Endodermal cell (in vitro differentiated cells): ENCODE results near the gene KMT2B. TPM values are rescaled to one million over a fixed set of nuclear protein-coding genes. Genes with fewer than 3 reads are reported as not detected.

Experiments used
- DNase-seq: peaks from one replicate; pipeline ENCODE4 v3.0.0-alpha.2; 2017
- H3K27ac ChIP-seq: 2 replicates; pipeline ENCODE4 v1.5.1; 2013; ENCODE audit warnings: mild to moderate bottlenecking, low read depth, low read length, moderate library complexity
- H3K27me3 ChIP-seq: 2 replicates; pipeline ENCODE4 v1.6.1; 2013; ENCODE audit warnings: mild to moderate bottlenecking, low read length, moderate library complexity; ENCODE audit not compliant: insufficient read depth, control insufficient read depth, poor library complexity, severe bottlenecking
- H3K36me3 ChIP-seq: 2 replicates; pipeline ENCODE4 v1.7.0; 2013; ENCODE audit warnings: mild to moderate bottlenecking, low read length, moderate library complexity; ENCODE audit not compliant: control insufficient read depth, insufficient read depth
- H3K4me1 ChIP-seq: one replicate; pipeline ENCODE4 v1.7.0; 2013; ENCODE audit warnings: low read length; ENCODE audit not compliant: control insufficient read depth, insufficient read depth
- H3K4me3 ChIP-seq: 2 replicates; pipeline ENCODE4 v1.5.1; 2013; ENCODE audit warnings: mild to moderate bottlenecking, low read length, moderate library complexity
- H3K9ac ChIP-seq: 2 replicates; pipeline ENCODE4 v1.6.1; 2013; ENCODE audit warnings: mild to moderate bottlenecking, low read length, moderate library complexity; ENCODE audit not compliant: poor library complexity, severe bottlenecking; ENCODE audit errors: extremely low read depth
- H3K9me3 ChIP-seq: 2 replicates; pipeline ENCODE4 v1.6.1; 2013; ENCODE audit warnings: mild to moderate bottlenecking, low read length, moderate library complexity; ENCODE audit not compliant: control insufficient read depth
- H3K27ac Mint-ChIP-seq: 2 replicates; pipeline ENCODE4 v1.8.0; 2020; ENCODE audit warnings: mixed read lengths
- H3K27me3 Mint-ChIP-seq: 2 replicates; pipeline ENCODE4 v1.8.0; 2021; ENCODE audit warnings: mild to moderate bottlenecking, mixed read lengths; ENCODE audit not compliant: insufficient read depth
- H3K36me3 Mint-ChIP-seq: 2 replicates; pipeline ENCODE4 v1.8.0; 2020; ENCODE audit warnings: low read depth, mixed read lengths
- H3K4me1 Mint-ChIP-seq: 2 replicates; pipeline ENCODE4 v1.8.0; 2020; ENCODE audit warnings: mixed read lengths
- H3K4me3 Mint-ChIP-seq: 2 replicates; pipeline ENCODE4 v1.8.0; 2020; ENCODE audit warnings: mild to moderate bottlenecking, moderate library complexity, mixed read lengths
- H3K9me3 Mint-ChIP-seq: 2 replicates; pipeline ENCODE4 v1.8.0; 2020; ENCODE audit warnings: mild to moderate bottlenecking, mixed read lengths
- WGBS, 2 experiments: methylation state at CpG; one replicate each; pipeline versions ENCODE4 v1.1.5 to v1.1.7; 2013; ENCODE audit warnings: missing lambda C conversion rate in 2 of 2, mixed read lengths in 1 of 2; ENCODE audit not compliant: insufficient coverage in 1 of 2, insufficient read length in 1 of 2; 5-methylcytosine and 5-hydroxymethylcytosine counted together
- total RNA-seq, 2 donors: library from RNA; stranded (reverse); fragmentation: NEBNext Ultra II Directional in 1 of 2; extraction: Animal tissue kit (Norgen Biotek cat#: 25700) in 1 of 2; gene quantifications; 2 replicates in 1 of 2; 3 replicates in 1 of 2; pipeline ENCODE4 v1.2.1, GENCODE V29; 2021
- TF ChIP-seq, protein P1 (sequence below): fragments of 200-600 bp; sonication (generic); conservative IDR thresholded peaks from 2 replicates; pipeline ENCODE4 v1.5.0; 2021; ENCODE audit warnings: antibody characterized with exemption, mild to moderate bottlenecking

Gene KMT2B
- total RNA-seq, 2 donors from 2014 or later: 48.1 to 54.0 TPM

DNA sequence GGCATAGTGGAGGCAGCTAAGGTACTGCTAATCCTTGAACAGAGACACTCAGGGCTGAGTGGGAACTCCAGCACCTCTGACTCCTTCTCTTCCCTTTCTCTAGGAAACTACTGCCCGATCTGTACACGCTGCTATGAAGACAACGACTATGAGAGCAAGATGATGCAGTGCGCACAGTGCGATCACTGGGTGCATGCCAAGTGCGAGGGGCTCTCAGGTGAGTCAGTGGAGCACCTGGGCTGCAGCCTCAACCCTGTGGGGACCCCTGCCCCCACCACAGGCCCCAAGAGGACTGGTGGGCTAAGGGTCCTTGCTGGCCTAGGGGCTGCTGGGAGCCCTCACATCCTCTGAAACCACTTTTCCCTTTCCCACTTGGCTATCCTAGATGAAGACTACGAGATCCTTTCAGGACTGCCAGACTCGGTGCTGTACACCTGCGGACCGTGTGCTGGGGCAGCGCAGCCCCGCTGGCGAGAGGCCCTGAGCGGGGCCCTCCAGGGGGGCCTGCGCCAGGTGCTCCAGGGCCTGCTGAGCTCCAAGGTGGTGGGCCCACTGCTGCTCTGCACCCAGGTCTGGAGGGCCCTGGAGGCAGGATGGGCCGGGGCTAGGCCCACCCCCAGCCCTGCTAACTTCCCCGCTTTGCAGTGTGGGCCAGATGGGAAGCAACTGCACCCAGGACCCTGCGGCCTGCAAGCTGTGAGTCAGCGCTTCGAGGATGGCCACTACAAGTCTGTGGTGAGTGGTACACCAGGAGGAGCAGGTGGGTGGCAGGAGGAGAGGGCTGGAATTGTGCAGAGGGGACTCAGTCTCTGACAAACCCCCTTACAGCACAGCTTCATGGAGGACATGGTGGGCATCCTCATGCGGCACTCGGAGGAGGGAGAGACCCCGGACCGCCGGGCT, 9.5 kb downstream of the KMT2B start:
- Histone ChIP-seq H3K9ac (no peak overlapping the region), H3K36me3 (peaks cover 80% of the 10 kb centered on the region), H3K4me3 (no peak overlapping the region), H3K27me3 (no peaks in the 10 kb centered on the region), H3K9me3 (no peaks in the 10 kb centered on the region), H3K27ac (no peak overlapping the region), H3K4me1 (no peaks in the 10 kb centered on the region)
- DNase-seq: no peak
- H3K9me3 Mint-ChIP-seq: no peaks in the 10 kb centered on the region
- H3K27me3 Mint-ChIP-seq: no peaks in the 10 kb centered on the region
- H3K4me1 Mint-ChIP-seq: no peaks in the 10 kb centered on the region
- peaks cover 84% of the 10 kb centered on the region for H3K36me3 Mint-ChIP-seq
- H3K4me3 Mint-ChIP-seq: no peak overlapping the region
- TF ChIP-seq, protein P1, sequence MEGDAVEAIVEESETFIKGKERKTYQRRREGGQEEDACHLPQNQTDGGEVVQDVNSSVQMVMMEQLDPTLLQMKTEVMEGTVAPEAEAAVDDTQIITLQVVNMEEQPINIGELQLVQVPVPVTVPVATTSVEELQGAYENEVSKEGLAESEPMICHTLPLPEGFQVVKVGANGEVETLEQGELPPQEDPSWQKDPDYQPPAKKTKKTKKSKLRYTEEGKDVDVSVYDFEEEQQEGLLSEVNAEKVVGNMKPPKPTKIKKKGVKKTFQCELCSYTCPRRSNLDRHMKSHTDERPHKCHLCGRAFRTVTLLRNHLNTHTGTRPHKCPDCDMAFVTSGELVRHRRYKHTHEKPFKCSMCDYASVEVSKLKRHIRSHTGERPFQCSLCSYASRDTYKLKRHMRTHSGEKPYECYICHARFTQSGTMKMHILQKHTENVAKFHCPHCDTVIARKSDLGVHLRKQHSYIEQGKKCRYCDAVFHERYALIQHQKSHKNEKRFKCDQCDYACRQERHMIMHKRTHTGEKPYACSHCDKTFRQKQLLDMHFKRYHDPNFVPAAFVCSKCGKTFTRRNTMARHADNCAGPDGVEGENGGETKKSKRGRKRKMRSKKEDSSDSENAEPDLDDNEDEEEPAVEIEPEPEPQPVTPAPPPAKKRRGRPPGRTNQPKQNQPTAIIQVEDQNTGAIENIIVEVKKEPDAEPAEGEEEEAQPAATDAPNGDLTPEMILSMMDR: no peak
- 95 to 98% methylated on average over 14 to 25 of the region's 25 CpGs for WGBS, 2 experiments
- H3K27ac Mint-ChIP-seq: no peak overlapping the region

DNA sequence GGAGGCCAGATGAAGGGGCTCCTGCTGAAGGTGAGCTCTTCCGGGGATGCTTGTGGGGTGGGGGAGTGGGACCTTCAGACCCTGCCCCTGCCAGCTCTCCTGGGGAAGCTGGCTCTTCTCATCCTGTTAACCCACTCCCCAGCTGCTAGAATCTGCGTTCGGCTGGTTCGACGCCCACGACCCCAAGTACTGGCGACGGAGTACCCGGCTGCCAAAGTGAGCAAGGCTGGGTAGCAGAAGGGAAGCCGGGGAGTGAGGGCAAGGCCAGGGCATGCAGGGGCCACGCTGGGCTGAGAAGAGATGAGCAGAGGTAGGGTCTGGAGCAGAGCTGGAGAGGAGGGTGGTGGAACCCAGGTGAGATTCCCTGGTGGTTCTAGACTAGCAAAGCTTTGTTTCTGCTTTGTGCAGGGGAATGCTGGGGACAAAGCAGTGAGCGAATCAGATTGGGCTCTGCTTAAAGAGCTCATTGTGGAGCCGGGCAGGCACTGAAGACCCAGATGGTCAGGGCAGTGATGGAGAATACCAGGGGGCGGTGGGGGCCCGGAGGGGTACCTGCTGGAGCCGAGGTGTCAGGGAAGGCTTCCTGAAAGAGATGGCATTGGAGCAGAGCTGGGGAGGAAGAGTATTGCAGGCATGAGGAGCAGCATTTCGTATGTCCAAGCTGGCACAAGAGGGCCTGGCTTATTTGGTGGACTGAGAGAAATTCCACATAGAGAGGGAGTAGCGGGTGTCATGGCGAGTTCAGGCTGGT, 10.3 kb downstream of the KMT2B start:
- Histone ChIP-seq H3K9me3 (no peaks in the 10 kb centered on the region), H3K27ac (no peak overlapping the region), H3K36me3 (peaks cover 77% of the 10 kb centered on the region), H3K27me3 (no peaks in the 10 kb centered on the region), H3K9ac (no peak overlapping the region), H3K4me3 (no peak overlapping the region), H3K4me1 (no peaks in the 10 kb centered on the region)
- Mint-ChIP-seq H3K27ac (no peak overlapping the region), H3K9me3 (no peaks in the 10 kb centered on the region), H3K27me3 (no peaks in the 10 kb centered on the region), H3K4me3 (no peak overlapping the region), H3K4me1 (no peaks in the 10 kb centered on the region), H3K36me3 (peaks cover 78% of the 10 kb centered on the region)
- DNase-seq: no peak
- TF ChIP-seq, protein P1: no peak
- 93 to 95% methylated on average over 10 to 19 of the region's 19 CpGs for WGBS, 2 experiments

DNA sequence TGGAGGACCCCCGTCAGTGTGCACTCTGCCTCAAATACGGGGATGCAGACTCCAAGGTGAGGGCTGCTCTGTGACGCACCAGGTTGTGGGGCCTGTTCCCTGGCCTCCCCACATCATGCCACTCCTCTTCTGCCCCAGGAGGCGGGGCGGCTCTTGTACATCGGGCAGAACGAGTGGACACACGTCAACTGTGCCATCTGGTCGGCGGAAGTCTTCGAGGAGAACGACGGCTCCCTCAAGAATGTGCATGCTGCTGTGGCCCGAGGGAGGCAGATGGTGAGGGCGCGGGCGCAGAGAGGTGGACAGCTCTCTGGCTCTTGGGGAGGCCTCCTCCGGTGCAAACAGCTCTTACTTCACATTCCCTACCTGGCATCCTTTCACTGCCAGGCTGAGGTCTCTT, 11.2 kb downstream of the KMT2B start:
- no peaks in the 10 kb centered on the region for H3K27me3 Mint-ChIP-seq
- 97% methylated on average over 12 to 18 of the region's 18 CpGs for WGBS, 2 experiments
- no peak overlapping the region for H3K27ac ChIP-seq
- no peaks in the 10 kb centered on the region for H3K9me3 Mint-ChIP-seq
- no peak overlapping the region for H3K4me3 ChIP-seq
- no peak overlapping the region for H3K9ac ChIP-seq
- peaks cover 75% of the 10 kb centered on the region for H3K36me3 Mint-ChIP-seq
- no peaks in the 10 kb centered on the region for H3K9me3 ChIP-seq
- DNase-seq: no peak
- no peak overlapping the region for H3K4me3 Mint-ChIP-seq
- peaks cover 76% of the 10 kb centered on the region for H3K36me3 ChIP-seq
- no peak overlapping the region for H3K27ac Mint-ChIP-seq
- no peaks in the 10 kb centered on the region for H3K4me1 Mint-ChIP-seq
- H3K27me3 ChIP-seq: no peaks in the 10 kb centered on the region
- TF ChIP-seq, protein P1: no peak
- H3K4me1 ChIP-seq: no peaks in the 10 kb centered on the region
